ENCODE data around the gene SAXO1. TPM values are rescaled to one million over a fixed set of nuclear protein-coding genes. Genes with fewer than 3 reads are reported as not detected.
"Not testable (repeated sequence)": the region's sequence is repeated elsewhere in the genome, so short reads cannot be mapped to it uniquely, and the experiment has no call there.

SAXO1 gene
- total RNA-seq, 2 donors from 2014 or later = 0.15 TPM; not detected in 1

- ATAC-seq (no peak), DNase-seq (no peak)
- intact Hi-C loops (cut with DNase I) = no loop called here
Observed at GRCh38 chr9:18976709-18977531, 56.1 kb downstream of the SAXO1 start.

- no peak for DNase-seq
- intact Hi-C loops (cut with DNase I) = no loop called here
- ATAC-seq = no peak
Observed at GRCh38 chr9:18976221-18976708, 56.7 kb downstream of the SAXO1 start.

- ATAC-seq = no peak
- intact Hi-C loops (cut with DNase I) = no loop called here
Observed at GRCh38 chr9:18973348-18973747, 59.7 kb downstream of the SAXO1 start.

GRCh38 chr9:18972675-18973074 lies 60.3 kb downstream of the SAXO1 start:
- DNase-seq = no peak
- intact Hi-C loops (cut with DNase I) = no loop called here
- ATAC-seq = no peak

More at GRCh38 chr9:18973348-18973747, 59.7 kb downstream of the SAXO1 start:
- no peak for DNase-seq

- no peak for ATAC-seq
- intact Hi-C loops (cut with DNase I) = no loop called here
- DNase-seq = no peak
Observed at GRCh38 chr9:18971909-18972308, 61.1 kb downstream of the SAXO1 start.

- no peak for DNase-seq
- intact Hi-C loops (cut with DNase I) = no loop called here
- no peak for ATAC-seq
Observed at GRCh38 chr9:18971404-18971803, 61.6 kb downstream of the SAXO1 start.

GRCh38 chr9:18970393-18970792 lies 62.6 kb downstream of the SAXO1 start:
- intact Hi-C loops (cut with DNase I) = no loop called here
- no peak for DNase-seq
- peak in 1 of 2 donors; percentile 44 for ATAC-seq

GRCh38 chr9:18969128-18969527 lies 63.9 kb downstream of the SAXO1 start:
- no peak for ATAC-seq
- intact Hi-C loops (cut with DNase I) = no loop called here
- DNase-seq = no peak

GRCh38 chr9:18955626-18956025 lies 77.4 kb downstream of the SAXO1 start:
- intact Hi-C loops (cut with DNase I) = no loop called here
- ATAC-seq = no peak

GRCh38 chr9:18951936-18952335 lies 81.1 kb downstream of the SAXO1 start:
- intact Hi-C loops (cut with DNase I) = no loop called here
- ATAC-seq (no peak), DNase-seq (no peak)

More at GRCh38 chr9:18955626-18956025, 77.4 kb downstream of the SAXO1 start:
- DNase-seq = no peak

- DNase-seq (no peak), ATAC-seq (peak in 1 of 2 donors; percentile 44)
- intact Hi-C loops (cut with DNase I) = no loop called here
Observed at GRCh38 chr9:18947892-18948339, 85.1 kb downstream of the SAXO1 start.

GRCh38 chr9:18942801-18943200 lies 90.2 kb downstream of the SAXO1 start:
- no peak for DNase-seq
- intact Hi-C loops (cut with DNase I) = no loop called here
- ATAC-seq = peak in 1 of 2 donors; percentile 27

GRCh38 chr9:18941060-18941740 lies 91.8 kb downstream of the SAXO1 start:
- intact Hi-C loops (cut with DNase I) = no loop called here
- ATAC-seq (no peak), DNase-seq (no peak)

- intact Hi-C loops (cut with DNase I) = no loop called here
- DNase-seq (no peak), ATAC-seq (no peak)
Observed at GRCh38 chr9:18939943-18940342, 93.1 kb downstream of the SAXO1 start.

- DNase-seq (no peak), ATAC-seq (no peak)
- intact Hi-C loops (cut with DNase I) = no loop called here
Observed at GRCh38 chr9:18936094-18936871, 96.7 kb downstream of the SAXO1 start.

GRCh38 chr9:18935541-18935940 lies 97.5 kb downstream of the SAXO1 start:
- ATAC-seq (no peak), DNase-seq (no peak)
- intact Hi-C loops (cut with DNase I) = no loop called here

- ATAC-seq = not testable (repeated sequence)
Observed at GRCh38 chr9:18930611-18931010, 102.4 kb downstream of the SAXO1 start.

GRCh38 chr9:18928711-18929110 lies 104.3 kb downstream of the SAXO1 start:
- ATAC-seq (no peak), DNase-seq (no peak)
- intact Hi-C loops (cut with DNase I) = no loop called here

More at GRCh38 chr9:18930611-18931010, 102.4 kb downstream of the SAXO1 start:
- DNase-seq; intact Hi-C loops (cut with DNase I): not testable (repeated sequence)

GRCh38 chr9:18926513-18926912 lies 106.5 kb downstream of the SAXO1 start:
- no peak for ATAC-seq
- DNase-seq = no peak
- intact Hi-C loops (cut with DNase I) = no loop called here

All from left cardiac atrium (tissue), 4 donors.